Panc1 (cell line): Measurements from ENCODE around the gene AHR.

Experiments used
- CTCF ChIP-seq: fragments of 450-650 bp; IDR thresholded peaks from 2 replicates; pipeline ENCODE4 v1.5.1; 2017; ENCODE audit warnings: mild to moderate bottlenecking
- POLR2AphosphoS5 ChIP-seq: IDR thresholded peaks from 2 replicates; pipeline ENCODE4 v1.6.1; 2012; ENCODE audit warnings: mild to moderate bottlenecking, low read depth, low read length, moderate library complexity

- TF ChIP-seq CTCF (no peak), POLR2AphosphoS5 (no peak)
These were observed 64.1 kb downstream of the AHR start for GRCh38 chr7:17362439-17363105.
